ENCODE measurements around the gene TTLL5.

The TTLL5 gene

DNA sequence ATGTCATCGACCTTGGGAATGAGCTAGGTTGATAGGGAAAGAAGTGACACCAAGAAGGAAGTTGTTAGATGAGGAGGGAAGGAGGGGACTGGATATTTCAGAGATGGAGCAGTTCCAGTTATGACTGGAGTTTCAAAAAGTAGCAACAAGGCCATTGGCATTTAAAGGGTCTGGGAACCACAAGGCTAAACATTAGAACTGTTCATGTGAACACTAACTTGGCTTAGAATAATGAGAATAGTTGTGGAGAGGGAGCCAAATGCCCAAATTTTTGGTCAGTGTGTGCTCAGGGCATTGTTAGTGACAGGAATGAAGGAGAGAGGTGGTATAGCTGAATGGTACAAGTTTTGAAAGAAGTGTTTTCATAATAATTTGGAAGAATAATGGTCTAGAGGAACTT, 341.3 kb downstream of the TTLL5 start:
- intact Hi-C loops (cut with DNase I) = no loop called here
- no peak for DNase-seq

Data from posterior cingulate gyrus (tissue), 11 donors.